HG03565 (cell line): Measurements from ENCODE around the gene ZNF775.
A peak's percentile ranks its signal among the peaks of the same experiment; 100 is the strongest.

Experiments
- ATAC-seq: cut with Tn5 transposase; IDR thresholded peaks from one replicate; pipeline ENCODE4 v1.9.1; 2021; ENCODE audit warnings: mild to moderate bottlenecking, moderate library complexity; ENCODE audit not compliant: unreplicated experiment

ZNF775 gene

DNA sequence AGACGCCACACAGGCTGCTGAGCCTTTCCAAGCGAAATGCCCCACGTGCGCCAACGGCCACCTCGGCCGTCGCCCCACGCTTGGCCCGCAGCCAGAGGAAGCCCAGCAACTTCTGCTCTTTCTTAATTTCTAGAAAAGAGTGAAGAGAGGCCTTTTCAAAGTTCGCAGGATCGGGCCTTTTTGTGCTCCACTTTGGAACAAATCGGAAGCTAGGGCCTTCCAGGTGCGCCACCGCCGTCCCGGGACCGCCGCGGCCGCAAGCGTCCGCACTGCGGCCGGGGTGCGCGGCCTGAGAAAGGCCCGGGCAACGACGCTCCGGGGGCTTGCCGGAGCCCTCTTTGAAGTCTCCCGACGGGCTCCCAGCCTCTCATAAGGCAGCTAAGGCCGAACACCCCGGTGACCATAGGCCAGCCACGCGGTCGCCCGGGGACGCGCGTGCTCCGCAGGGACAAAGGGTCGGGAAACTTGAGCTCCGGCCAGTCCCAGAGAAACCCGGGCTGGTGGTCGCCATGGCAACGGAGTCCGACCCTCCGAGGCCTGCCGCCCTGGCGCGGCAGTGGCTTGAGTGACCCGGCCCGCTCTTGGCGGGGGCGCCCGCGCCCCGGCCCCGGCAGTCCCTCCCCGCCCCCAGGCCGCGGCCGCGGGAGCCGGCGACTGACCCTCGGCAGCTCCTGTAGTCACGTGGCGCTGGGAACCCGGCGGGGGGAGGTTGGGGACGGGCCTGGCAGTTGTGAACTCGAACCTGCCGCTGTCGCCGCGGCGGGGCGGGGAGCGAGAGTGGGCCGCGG, 10.8 kb upstream of the ZNF775 start, which contains the start of gene REPIN1:
TSS of gene REPIN1 (plus strand) at position 727 of the 788 bp plus-strand sequence. CDS start 890 bp downstream, outside the sequence.
- peak; percentile 41 for ATAC-seq

DNA sequence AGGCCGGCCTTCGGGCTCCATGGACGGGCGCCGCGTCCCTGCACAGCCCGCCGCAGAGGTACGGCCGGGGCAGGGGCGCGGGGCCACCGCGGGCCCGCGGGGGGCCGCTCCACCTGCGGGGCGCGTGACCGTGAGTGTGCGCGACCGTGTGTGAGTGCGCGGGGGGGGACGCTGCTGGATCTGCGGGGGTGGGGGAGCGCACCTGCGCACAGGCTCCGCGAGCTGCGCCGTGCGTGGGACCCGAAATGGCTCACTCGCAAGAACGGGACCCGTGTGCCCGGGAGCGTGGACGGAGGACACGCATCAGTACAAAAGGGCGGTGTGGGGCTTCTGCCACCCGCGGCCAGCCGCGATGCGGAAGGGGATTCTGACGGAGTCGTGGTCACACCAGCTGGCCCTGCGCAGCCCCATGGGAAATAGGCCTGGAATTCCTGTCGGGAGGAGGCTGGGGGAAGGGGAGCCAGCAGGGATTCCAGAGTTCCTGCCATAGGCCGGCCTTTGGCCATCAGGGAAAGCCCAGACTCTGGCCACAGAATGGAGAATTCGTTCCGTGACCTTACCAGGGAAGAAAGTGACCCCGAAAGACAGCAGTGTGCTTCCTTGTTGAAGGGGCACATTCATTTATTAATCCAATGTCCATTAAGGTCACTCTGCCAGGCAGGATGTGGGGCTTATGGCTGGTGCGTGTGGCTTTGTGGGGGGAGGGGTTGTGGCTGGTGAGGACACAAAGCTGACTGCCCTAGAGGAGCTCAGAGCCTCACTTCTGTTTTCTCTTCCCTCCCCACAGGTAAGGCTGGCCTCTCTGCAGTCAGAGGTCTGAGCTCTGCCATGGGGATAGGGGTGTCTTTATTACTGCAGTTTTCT, 10.0 kb upstream of the ZNF775 start:
- peak; percentile 20 for ATAC-seq

DNA sequence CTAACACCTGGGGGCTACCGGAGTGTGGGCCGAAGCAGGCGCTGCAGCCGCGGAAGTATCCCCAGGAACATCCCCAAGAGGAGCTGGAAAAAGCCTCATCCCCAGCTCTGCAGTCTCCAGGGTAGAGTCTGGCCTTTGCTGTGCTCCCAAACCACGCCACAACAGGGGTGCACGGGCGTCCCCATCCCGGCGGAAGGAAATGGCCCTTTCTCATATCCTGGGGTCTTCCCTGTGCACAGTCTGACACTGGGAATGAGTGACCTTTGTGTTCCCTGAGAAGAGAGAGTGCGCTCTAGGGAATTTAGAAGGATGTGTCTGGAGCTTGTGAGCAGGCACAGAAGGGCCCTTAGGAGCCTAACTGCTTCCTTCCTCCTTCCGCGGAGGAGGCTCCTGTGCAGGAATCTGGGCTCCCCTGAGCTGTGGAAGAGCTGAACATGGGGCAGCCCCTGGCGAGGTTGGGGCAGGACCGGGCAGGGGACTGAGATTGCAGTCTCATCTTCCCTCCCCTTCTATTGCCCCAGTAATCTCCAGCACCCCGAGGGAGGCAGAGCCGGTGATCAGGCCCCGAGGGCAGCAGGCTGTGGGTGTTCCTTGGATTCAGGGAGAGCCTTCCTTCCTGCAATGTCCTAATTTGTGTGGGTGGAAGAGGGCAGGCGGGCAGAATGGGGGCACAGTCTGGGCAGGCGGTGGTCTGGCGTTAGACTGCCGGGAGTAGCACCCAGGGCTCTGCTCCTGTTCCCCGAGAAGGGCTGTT, 9.2 kb upstream of the ZNF775 start:
- no peak for ATAC-seq

DNA sequence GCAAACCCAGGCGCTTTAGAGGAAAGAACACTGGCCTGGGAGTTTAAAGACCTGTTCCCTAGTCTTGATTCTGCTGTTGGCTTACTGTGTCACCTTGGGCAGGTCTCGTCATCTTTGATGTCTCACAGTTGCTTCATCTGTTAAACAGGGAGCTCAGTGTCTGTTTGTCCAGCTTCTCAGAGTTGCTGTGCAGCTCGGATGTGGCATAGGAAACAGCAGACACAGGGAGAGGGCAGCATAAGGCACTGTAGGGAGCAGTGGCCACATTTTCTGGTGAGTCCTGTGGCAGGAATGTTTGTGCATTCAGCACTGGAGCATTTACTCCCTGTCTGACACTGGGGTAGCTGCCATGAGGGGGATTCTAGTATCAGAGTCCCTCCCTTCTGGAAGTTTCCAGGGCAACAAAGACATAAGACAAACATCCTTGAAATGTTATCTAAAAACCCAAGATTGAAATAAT, 8.5 kb upstream of the ZNF775 start:
- no peak for ATAC-seq

DNA sequence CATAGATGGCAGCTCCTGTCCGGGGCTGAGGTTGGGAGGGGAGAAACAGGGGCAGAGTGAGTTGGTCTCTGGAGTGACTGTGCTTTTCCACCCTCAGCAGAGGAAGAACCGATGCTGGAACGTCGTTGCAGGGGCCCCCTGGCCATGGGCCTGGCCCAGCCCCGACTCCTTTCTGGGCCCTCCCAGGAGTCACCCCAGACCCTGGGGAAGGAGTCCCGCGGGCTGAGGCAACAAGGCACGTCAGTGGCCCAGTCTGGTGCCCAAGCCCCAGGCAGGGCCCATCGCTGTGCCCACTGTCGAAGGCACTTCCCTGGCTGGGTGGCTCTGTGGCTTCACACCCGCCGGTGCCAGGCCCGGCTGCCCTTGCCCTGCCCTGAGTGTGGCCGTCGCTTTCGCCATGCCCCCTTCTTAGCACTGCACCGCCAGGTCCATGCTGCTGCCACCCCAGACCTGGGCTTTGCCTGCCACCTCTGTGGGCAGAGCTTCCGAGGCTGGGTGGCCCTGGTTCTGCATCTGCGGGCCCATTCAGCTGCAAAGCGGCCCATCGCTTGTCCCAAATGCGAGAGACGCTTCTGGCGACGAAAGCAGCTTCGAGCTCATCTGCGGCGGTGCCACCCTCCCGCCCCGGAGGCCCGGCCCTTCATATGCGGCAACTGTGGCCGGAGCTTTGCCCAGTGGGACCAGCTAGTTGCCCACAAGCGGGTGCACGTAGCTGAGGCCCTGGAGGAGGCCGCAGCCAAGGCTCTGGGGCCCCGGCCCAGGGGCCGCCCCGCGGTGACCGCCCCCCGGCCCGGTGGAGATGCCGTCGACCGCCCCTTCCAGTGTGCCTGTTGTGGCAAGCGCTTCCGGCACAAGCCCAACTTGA, 7.8 kb upstream of the ZNF775 start:
- no peak for ATAC-seq

DNA sequence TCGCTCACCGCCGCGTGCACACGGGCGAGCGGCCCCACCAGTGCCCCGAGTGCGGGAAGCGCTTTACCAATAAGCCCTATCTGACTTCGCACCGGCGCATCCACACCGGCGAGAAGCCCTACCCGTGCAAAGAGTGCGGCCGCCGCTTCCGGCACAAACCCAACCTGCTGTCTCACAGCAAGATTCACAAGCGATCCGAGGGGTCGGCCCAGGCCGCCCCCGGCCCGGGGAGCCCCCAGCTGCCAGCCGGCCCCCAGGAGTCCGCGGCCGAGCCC, 7.2 kb upstream of the ZNF775 start:
- ATAC-seq: no peak

DNA sequence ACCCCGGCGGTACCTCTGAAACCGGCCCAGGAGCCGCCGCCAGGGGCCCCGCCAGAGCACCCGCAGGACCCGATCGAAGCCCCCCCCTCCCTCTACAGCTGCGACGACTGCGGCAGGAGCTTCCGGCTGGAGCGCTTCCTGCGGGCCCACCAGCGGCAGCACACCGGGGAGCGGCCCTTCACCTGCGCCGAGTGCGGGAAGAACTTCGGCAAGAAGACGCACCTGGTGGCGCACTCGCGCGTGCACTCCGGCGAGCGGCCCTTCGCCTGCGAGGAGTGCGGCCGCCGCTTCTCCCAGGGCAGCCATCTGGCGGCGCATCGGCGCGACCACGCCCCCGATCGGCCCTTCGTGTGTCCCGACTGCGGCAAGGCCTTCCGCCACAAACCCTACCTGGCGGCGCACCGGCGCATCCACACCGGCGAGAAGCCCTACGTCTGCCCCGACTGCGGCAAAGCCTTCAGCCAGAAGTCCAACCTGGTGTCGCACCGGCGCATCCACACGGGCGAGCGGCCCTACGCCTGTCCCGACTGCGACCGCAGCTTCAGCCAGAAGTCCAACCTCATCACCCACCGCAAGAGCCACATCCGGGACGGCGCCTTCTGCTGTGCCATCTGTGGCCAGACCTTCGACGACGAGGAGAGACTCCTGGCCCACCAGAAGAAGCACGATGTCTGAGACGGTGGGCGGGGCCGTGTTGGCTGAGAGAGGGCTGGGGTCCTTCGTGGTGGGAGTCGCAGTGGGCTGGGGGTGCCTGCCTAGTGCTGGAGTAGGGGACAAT, 6.7 kb upstream of the ZNF775 start:
- no peak for ATAC-seq

DNA sequence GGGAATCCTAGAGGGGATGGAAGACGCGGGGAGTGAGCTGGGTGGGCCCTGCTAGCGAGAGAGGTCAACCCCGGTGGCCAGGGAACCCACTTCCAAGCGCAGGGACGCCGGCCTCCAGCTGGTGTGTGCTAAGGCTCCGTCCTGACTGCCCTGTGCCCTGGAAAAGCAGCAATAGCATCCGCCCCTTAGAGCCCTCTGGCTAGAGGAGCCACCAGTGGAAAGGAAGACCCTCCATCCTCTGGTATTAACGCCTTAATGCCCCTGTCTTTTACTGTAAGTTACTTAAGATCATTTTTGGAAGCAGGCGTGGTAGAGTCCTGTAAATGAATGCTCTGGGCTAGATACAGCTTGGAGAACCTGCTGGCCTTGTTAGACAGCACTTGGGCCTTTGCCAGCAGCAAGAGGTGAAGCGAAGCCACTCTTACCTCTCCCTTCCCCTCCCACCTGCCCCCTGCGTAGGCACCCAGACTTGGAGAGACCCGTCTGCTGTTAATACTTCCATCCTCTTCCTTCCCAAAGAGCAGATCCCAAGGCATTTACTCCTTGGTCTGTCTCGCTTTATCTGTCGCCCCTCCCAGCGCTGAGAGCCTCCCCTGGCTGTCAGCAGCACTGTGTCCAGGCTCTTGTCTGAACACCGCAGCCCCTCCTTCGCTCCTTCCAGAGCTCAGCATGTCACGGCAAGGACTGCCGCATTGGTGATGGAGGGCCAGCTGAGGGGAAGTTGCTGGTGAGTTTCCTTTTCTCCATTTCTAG, 5.9 kb upstream of the ZNF775 start:
- no peak for ATAC-seq

DNA sequence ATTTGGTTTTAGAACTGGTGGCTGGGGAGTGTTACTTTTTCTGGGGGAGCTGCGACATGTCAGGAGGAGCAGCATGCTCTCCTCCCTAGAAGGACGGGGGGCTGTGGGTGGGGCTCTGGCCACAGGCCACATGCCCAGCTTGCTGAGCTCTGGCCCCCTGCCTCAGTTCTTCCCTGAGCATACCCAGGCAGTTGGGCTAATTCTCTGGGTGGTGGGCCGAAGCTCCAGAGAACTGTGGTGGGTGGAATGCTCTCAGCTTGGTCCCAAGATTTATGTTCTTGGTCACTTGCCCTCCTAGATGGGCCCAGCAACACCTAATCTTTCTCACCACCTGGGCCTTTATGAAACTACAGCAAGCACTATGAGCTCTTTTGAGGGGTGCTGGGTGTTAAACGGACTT, 5.1 kb upstream of the ZNF775 start:
- ATAC-seq: no peak

DNA sequence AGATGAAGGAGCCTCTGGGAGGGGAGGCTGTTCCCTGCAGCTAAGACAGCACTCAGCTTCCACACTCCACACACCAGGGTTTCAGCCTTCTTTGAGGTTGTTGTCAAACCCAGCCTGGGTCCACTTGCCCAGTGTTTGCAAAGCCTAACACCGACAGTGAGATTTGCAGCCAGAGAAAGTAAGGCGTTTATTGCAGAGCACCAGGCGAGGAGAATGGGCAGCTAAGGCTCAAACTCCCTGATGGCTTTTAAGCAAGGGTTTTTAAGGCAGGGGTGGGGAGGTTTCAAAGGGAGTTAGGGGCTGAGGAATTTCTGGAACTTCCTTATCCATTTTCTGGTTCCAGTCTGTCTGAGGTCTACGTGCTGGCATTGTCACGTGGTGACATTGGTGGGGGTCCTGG, 4.7 kb upstream of the ZNF775 start:
- ATAC-seq: no peak

DNA sequence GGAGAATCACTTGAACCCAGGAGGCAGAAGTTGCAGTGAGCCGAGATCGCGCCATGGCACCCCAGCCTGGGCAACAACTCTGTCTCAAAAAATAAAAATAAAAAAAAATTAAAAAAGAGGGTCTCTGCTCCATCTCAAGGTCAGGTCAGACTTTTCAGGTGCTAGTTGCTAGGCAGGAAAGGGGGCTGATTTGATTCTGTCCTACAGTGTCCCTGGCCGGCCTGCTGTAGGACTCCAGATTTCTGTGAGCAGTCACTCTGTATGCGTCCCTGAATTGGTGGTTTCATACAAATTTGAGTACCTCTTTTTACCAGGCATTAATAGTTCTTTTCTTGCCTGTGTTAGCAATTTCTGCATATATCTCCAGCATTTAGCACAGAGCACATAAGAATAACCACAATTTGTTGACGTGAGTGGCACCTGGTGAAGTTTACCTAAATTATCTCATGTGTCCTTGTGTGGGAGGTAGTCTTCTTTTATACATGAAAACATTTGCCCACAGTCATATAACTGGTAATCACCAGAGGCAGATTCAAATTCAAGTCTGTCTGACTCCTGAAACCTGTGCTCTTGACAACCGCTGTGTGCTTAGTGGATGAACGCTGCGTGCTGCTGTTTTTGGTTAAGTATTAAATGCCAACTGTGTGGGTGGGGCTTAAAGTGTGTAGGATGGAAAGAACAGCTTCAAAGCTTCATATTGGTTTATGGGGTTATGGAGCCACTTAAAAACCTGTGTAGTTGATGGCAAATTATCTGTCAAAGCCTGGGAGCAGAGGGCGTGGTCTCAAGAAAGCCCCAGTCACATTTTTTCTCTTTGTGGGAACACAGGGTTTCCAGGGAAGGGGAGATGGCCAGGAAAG, 3.2 kb upstream of the ZNF775 start:
- no peak for ATAC-seq

DNA sequence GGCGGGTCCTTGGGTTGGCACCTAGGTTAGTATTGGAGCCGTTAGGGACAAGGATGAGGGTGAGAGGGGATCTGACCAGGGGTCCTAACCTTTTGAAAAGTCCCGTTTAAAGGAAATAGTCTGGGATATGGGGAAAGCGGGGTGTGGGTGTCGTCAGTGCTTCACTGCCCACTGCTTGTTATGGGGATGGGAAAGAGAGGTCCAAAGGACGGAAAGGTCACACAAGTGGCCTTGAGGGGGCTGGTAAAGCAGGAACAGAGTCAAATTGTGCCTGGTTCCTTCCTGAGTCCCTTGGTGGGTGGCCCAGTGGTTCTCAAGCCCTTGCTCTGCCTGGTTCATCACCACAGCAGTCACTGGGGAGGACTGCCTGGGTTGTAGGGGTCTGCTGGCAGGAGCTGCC, 2.6 kb upstream of the ZNF775 start:
- ATAC-seq: no peak

DNA sequence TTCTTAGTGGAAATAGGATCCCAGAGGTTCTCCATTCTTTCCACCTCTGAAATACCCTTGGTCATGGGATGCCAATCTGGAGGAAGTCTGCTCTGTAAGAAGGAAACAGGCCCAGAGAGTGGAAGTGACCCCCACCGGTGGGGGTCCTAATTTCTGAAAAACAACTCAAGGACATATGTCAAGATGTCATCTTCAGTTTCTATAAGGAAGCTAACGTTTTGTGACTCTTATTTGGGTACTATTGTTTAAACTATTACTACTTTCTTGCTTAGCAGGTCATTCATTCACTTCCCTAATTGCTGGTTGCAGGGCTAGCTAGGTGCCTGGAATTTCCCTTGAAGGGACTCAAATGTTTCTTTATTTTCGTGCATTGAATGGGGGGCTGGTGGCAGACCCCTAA, 1.9 kb upstream of the ZNF775 start:
- ATAC-seq: no peak

DNA sequence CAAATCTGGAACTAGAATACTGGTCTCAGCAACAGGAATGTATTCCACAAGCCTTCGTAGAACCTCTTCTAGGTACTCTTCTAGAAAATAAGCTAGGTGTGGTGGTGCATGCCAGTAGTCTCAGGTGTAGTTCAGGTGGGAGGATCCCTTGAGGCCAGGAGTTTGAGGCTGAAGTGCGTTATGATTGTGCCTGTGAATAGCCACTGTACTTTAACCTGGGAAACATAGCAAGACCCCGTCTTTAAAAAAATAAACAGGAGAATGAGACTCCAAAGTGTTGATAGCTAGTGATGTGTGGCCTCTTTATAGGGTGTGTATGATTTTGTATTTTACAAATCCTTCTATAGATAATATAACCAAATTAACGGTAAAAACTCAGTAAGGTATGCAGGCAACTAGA, 1.5 kb upstream of the ZNF775 start:
- ATAC-seq: no peak

DNA sequence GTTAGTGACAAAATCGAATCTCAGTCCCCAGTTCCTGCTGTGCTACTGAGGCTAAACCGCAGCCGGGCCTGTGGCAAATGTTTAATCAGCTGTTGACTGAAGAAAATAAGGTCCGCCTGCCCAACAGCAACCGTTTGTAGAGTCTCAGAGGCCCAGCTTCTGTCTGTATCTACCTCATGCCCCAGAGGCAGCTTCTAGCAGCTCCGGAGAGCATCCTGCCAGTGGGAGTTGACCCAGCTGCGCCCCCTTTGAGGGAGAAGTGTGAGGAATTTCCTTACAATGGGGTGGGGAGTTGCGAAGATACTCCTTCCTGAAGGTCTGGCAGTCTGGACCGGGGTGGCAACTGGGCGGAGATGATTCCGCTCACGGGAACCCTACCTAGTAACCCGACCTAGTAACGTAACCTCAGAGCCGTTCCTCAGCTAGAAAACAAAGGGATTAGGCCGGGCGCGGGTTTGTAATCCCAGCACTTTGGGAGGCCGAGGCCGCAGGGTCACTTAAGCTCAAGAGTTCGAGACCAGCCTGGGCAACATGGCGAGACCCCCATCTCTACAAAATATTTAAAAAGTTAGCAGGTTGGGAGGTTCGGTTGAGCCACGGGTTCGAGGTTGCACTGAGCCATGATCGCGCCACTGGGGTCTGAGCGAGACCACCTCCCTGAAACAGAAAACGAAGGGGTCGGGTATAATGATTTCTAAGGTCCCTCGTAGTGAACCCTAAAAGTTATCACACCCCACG, 846 bp upstream of the ZNF775 start:
- ATAC-seq: no peak

DNA sequence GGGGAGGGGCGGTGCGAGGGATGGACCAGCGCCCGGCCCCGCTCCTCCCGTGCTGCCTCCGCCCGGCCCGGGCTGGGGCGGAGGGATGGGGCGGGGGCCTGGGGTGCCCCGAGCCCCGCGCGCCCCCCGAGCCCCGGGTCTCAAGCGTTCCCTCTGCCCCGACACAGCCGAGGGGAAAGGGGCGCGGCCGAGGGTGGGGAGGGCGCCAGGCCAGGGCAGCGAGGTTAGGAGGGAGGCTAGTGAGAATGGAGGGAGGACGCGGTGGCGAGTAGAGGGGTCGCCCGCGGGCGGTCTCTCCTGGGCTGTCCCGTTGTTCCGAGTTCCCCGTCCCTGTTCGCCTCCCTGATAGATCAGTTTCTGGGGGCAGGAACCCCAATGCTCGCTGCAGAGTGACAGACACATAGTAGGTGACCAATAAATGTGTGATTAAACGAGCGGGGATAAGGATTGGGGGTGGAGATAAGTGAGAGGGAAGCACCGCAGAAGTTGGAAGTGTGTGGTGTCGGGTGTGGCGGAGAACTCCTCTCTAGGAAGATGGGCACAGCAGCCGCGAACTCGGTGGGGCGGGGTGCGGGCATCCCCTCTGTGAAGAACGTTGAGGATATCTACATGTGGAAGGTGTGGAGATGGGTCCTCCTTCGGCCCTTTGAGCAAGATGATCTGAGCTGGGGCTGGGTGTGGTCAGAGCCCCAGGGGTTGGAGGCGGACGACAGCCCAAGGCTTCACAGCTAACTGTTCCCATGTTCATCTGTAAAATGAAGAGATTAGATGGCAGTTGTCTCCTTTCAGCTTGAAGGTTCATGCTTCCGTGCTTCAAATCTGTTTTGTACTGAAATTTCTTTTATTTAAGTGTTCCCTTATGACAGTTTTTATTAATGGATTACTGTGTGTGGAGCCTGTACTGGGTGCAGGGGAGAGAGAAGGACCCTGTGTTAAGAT, 580 bp downstream of the ZNF775 start:
- peak; percentile 14 for ATAC-seq
